ENCODE results near the gene TLNRD1.

Gene TLNRD1

GRCh38 chr15:81053621-81054020, 52.9 kb downstream of the TLNRD1 start:
- H3K4me1 Mint-ChIP-seq, result no peaks in the 10 kb centered on the region
- H3K27ac Mint-ChIP-seq, result no peak overlapping the region
- TF ChIP-seq, protein P1, sequence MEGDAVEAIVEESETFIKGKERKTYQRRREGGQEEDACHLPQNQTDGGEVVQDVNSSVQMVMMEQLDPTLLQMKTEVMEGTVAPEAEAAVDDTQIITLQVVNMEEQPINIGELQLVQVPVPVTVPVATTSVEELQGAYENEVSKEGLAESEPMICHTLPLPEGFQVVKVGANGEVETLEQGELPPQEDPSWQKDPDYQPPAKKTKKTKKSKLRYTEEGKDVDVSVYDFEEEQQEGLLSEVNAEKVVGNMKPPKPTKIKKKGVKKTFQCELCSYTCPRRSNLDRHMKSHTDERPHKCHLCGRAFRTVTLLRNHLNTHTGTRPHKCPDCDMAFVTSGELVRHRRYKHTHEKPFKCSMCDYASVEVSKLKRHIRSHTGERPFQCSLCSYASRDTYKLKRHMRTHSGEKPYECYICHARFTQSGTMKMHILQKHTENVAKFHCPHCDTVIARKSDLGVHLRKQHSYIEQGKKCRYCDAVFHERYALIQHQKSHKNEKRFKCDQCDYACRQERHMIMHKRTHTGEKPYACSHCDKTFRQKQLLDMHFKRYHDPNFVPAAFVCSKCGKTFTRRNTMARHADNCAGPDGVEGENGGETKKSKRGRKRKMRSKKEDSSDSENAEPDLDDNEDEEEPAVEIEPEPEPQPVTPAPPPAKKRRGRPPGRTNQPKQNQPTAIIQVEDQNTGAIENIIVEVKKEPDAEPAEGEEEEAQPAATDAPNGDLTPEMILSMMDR (IDR thresholded peaks at IDR 0.05; ENCODE audit: unreplicated experiment in 3 of 3), result no peak
- no peaks in the 10 kb centered on the region for H3K27me3 Mint-ChIP-seq (ENCODE audit: low read depth)
- no peaks in the 10 kb centered on the region for H3K36me3 Mint-ChIP-seq (ENCODE audit: low read depth)
- H3K4me3 Mint-ChIP-seq, result no peak overlapping the region
- no peaks in the 10 kb centered on the region for H3K9me3 Mint-ChIP-seq

DNA sequence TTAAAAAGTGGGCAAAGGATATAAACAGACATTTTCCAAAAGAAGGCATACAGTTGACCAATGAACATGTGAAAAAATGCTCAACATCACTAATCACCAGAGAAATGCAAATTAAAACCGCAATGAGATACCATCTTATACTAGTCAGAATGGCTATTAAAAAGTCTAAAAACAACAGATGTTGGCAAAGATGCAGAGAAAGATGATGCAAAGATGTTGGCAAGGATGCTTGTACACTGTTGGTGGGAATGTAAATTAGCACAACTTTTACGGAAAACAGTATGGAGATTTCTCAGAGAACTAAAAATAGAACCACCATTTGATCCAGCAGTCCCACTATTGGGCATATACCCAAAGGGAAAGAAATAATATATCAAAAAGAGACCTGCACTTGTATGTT, 53.5 kb downstream of the TLNRD1 start:
- H3K36me3 Mint-ChIP-seq (ENCODE audit: low read depth), result no peaks in the 10 kb centered on the region
- H3K4me3 Mint-ChIP-seq, result no peak overlapping the region
- TF ChIP-seq, protein P1 (IDR thresholded peaks at IDR 0.05; ENCODE audit: unreplicated experiment in 3 of 3), result no peak
- H3K4me1 Mint-ChIP-seq, result no peaks in the 10 kb centered on the region
- H3K27me3 Mint-ChIP-seq (ENCODE audit: low read depth), result no peaks in the 10 kb centered on the region
- no peaks in the 10 kb centered on the region for H3K9me3 Mint-ChIP-seq
- H3K27ac Mint-ChIP-seq, result no peak overlapping the region

All from nephron (organoid).